HL-60 (cell line): ENCODE measurements around the gene SIGLEC8.
A peak's percentile ranks its signal among the peaks of the same experiment; 100 is the strongest.

ENCODE experiments used
- DNase-seq, 2 experiments: peaks; one replicate each; pipeline ENCODE4 v3.0.0-alpha.2; 2010 to 2020; ENCODE audit warnings: low read depth in 1 of 2, low spot score in 1 of 2
- H3K27ac ChIP-seq: fragments of 250-450 bp; sonication (Bioruptor Pico); replicated peaks from 2 replicates; pipeline ENCODE4 v1.5.1; 2020; ENCODE audit warnings: mild to moderate bottlenecking, moderate library complexity
- H3K27me3 ChIP-seq: fragments of 250-450 bp; sonication (Bioruptor Pico); 2 replicates; pipeline ENCODE4 v1.5.1; 2021; ENCODE audit warnings: mild to moderate bottlenecking, moderate library complexity; ENCODE audit not compliant: insufficient read depth, poor library complexity, severe bottlenecking
- H3K4me3 ChIP-seq: replicated peaks from 2 replicates; pipeline ENCODE4 v1.5.1; 2011; ENCODE audit warnings: mild to moderate bottlenecking, control low read depth, low read length; ENCODE audit not compliant: insufficient read depth
- CTCF ChIP-seq: IDR thresholded peaks from one replicate; pipeline ENCODE4 v1.5.1; 2011; ENCODE audit warnings: low read length, control low read depth, inconsistent platforms; ENCODE audit not compliant: insufficient read depth
- GABPA ChIP-seq: IDR thresholded peaks from 2 replicates; pipeline ENCODE4 v1.6.1; 2012; ENCODE audit warnings: low read depth
- POLR2AphosphoS5 ChIP-seq: IDR thresholded peaks from 2 replicates; pipeline ENCODE4 v1.6.1; 2012; ENCODE audit warnings: low read depth
- REST ChIP-seq: IDR thresholded peaks from 2 replicates; pipeline ENCODE4 v1.6.1; 2012; ENCODE audit warnings: low read depth; ENCODE audit not compliant: insufficient replicate concordance
- SPI1 ChIP-seq: IDR thresholded peaks from 2 replicates; pipeline ENCODE4 v1.6.1; 2012; ENCODE audit warnings: low read depth, mild to moderate bottlenecking, borderline replicate concordance

Gene SIGLEC8

GRCh38 chr19:51497666-51498065 is 39.4 kb upstream of the SIGLEC8 start:
- TF ChIP-seq POLR2AphosphoS5 = no peak
- no peaks in the 10 kb centered on the region for H3K27me3 ChIP-seq
- H3K27ac ChIP-seq = no peak overlapping the region
- no peak for DNase-seq
- H3K4me3 ChIP-seq = no peak overlapping the region

- H3K27me3 ChIP-seq = no peaks in the 10 kb centered on the region
- H3K4me3 ChIP-seq = no peak overlapping the region
- no peak for TF ChIP-seq CTCF
- TF ChIP-seq SPI1 = peak; percentile 46; the same call in 1 of the 2 replicates
- peak in 1 of 2 experiments; percentile 43 for DNase-seq
- peak overlapping the region; percentile 8; the same call in 1 of the 2 replicates for H3K27ac ChIP-seq
Measured at GRCh38 chr19:51493776-51494175, 35.5 kb upstream of the SIGLEC8 start.

DNA sequence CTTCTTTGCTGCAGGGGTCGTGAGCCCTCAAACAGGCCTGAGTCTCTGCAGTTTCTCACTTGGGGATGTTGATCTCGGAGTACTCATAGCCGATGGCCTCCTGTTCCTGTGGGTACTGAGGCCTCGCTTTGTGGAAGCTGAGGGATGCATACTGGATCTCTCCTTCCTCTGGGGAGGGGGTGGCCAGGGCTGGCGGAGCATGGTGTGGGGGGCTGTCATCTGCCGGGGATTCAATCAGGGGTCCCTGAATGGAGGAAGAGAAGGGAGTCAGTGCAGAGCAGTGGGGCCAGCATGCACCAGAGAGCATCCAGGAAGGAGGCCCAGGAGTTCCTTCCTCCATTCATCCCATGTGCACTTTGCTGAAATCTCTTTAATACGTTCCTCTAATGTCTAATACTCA is 33.3 kb upstream of the SIGLEC8 start:
- no peak for DNase-seq
- TF ChIP-seq CTCF = no peak
- no peak for TF ChIP-seq GABPA
- TF ChIP-seq SPI1 = no peak
- no peak for TF ChIP-seq POLR2AphosphoS5

GRCh38 chr19:51490676-51491075 is 32.4 kb upstream of the SIGLEC8 start:
- no peaks in the 10 kb centered on the region for H3K27me3 ChIP-seq
- no peak overlapping the region for H3K27ac ChIP-seq
- H3K4me3 ChIP-seq = no peak overlapping the region
- no peak for TF ChIP-seq REST
- no peak for TF ChIP-seq POLR2AphosphoS5
- no peak for TF ChIP-seq SPI1
- no peak for TF ChIP-seq GABPA
- DNase-seq = no peak

More for the DNA sequence above, 33.3 kb upstream of the SIGLEC8 start:
- H3K4me3 ChIP-seq = no peak overlapping the region
- H3K27me3 ChIP-seq = no peaks in the 10 kb centered on the region
- H3K27ac ChIP-seq = no peak overlapping the region

DNA sequence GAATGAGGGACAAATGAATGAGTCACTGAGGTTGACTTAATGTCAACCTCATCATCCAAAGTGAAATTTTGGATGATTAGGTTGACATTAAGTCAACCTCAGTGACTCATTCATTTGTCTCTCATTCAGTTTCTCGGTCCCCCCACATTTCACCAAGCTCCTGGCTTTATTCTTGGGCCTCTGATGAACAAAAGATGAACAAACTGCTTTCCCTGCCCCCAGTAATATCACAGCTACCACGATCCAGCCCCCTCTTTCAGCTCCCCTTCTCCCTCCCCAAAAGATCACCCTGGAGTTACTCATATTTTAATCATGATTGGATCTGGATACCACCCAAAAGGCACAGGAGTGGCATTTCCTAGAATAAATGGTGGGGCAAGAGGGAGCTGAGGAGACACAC is 30.9 kb upstream of the SIGLEC8 start:
- no peak overlapping the region for H3K4me3 ChIP-seq
- no peaks in the 10 kb centered on the region for H3K27me3 ChIP-seq
- no peak for TF ChIP-seq CTCF
- no peak for TF ChIP-seq REST
- no peak for TF ChIP-seq POLR2AphosphoS5
- TF ChIP-seq GABPA = no peak
- TF ChIP-seq SPI1 = no peak
- no peak for DNase-seq
- no peak overlapping the region for H3K27ac ChIP-seq
